GM23338 (cell line): ENCODE measurements around the gene TSC22D2. TPM values are rescaled to one million over a fixed set of nuclear protein-coding genes. Genes with fewer than 3 reads are reported as not detected.

ENCODE experiments used
- ATAC-seq: fragments of 200-7000 bp; cut with Tn5 transposase; 3 replicates; pipeline ENCODE4 v1.9.1; 2020
- DNase-seq: peaks from one replicate; pipeline ENCODE4 v3.0.0-alpha.2; 2015; ENCODE audit warnings: low spot score
- H2AFZ ChIP-seq: fragments of 200-600 bp; sonication (generic); 2 replicates; pipeline ENCODE4 v1.8.0; 2016; ENCODE audit warnings: antibody characterized with exemption, mild to moderate bottlenecking, moderate library complexity
- H3F3A ChIP-seq: fragments of 200-600 bp; sonication (generic); replicated peaks from 2 replicates; pipeline ENCODE4 v1.8.0; 2017; ENCODE audit warnings: antibody characterized with exemption, mixed run types, low read depth
- H3K27ac ChIP-seq: fragments of 200-600 bp; sonication (generic); 2 replicates; pipeline ENCODE4 v1.6.1; 2016; ENCODE audit warnings: low read depth
- H3K27me3 ChIP-seq: fragments of 200-600 bp; sonication (generic); 2 replicates; pipeline ENCODE4 v1.8.0; 2016; ENCODE audit warnings: mild to moderate bottlenecking, mixed run types, moderate library complexity; ENCODE audit not compliant: insufficient read depth
- H3K36me3 ChIP-seq: fragments of 200-600 bp; sonication (generic); 2 replicates; pipeline ENCODE4 v1.8.0; 2016; ENCODE audit warnings: mild to moderate bottlenecking; ENCODE audit not compliant: insufficient read depth
- H3K4me1 ChIP-seq: fragments of 200-600 bp; sonication (generic); 2 replicates; pipeline ENCODE4 v1.8.0; 2016; ENCODE audit warnings: mild to moderate bottlenecking, moderate library complexity; ENCODE audit not compliant: insufficient read depth
- H3K4me2 ChIP-seq: fragments of 200-600 bp; sonication (generic); 2 replicates; pipeline ENCODE4 v1.7.1; 2017; ENCODE audit warnings: mixed run types
- H3K4me3 ChIP-seq: fragments of 200-600 bp; sonication (generic); 2 replicates; pipeline ENCODE4 v1.6.1; 2016; ENCODE audit warnings: mixed run types
- H3K79me2 ChIP-seq: fragments of 200-600 bp; sonication (generic); replicated peaks from 2 replicates; pipeline ENCODE4 v1.8.0; 2017; ENCODE audit warnings: mild to moderate bottlenecking; ENCODE audit not compliant: insufficient read depth
- H3K9me2 ChIP-seq: fragments of 200-600 bp; sonication (generic); 2 replicates; pipeline ENCODE4 v1.8.0; 2017; ENCODE audit not compliant: insufficient read depth
- H4K20me1 ChIP-seq: fragments of 200-600 bp; sonication (generic); replicated peaks from 2 replicates; pipeline ENCODE4 v1.8.0; 2017; ENCODE audit warnings: mild to moderate bottlenecking; ENCODE audit not compliant: insufficient read depth
- H3K27ac Mint-ChIP-seq: 2 replicates; pipeline ENCODE4 v1.8.0; 2020; ENCODE audit warnings: inconsistent platforms, mild to moderate bottlenecking, moderate library complexity, mixed read lengths
- H3K27me3 Mint-ChIP-seq: 3 replicates; pipeline ENCODE4 v1.8.0; 2022; ENCODE audit warnings: low read depth, mild to moderate bottlenecking, moderate library complexity, mixed read lengths, inconsistent platforms; ENCODE audit not compliant: insufficient read depth, poor library complexity
- H3K36me3 Mint-ChIP-seq: 3 replicates; pipeline ENCODE4 v1.8.0; 2021; ENCODE audit warnings: low read depth, mild to moderate bottlenecking, inconsistent platforms, moderate library complexity, mixed read lengths
- H3K4me1 Mint-ChIP-seq: 3 replicates; pipeline ENCODE4 v1.8.0; 2020; ENCODE audit warnings: mild to moderate bottlenecking, inconsistent platforms, mixed read lengths
- H3K4me3 Mint-ChIP-seq: 3 replicates; pipeline ENCODE4 v1.8.0; 2021; ENCODE audit warnings: moderate library complexity, mild to moderate bottlenecking, inconsistent platforms, mixed read lengths
- H3K9me3 Mint-ChIP-seq: 3 replicates; pipeline ENCODE4 v1.8.0; 2020; ENCODE audit warnings: moderate library complexity, mild to moderate bottlenecking, inconsistent platforms, mixed read lengths
- CREB1 ChIP-seq: fragments of 250-450 bp; sonication (Bioruptor Pico); IDR thresholded peaks from 2 replicates; pipeline ENCODE4 v1.5.0; 2020; ENCODE audit warnings: low read depth, mild to moderate bottlenecking, moderate library complexity
- CTCF ChIP-seq, 2 experiments: fragments of 200-600 bp in 1 of 2; sonication (generic) in 1 of 2; conservative IDR thresholded peaks; 2 replicates each; pipeline versions ENCODE4 v1.5.1 to v1.6.1; 2016 to 2017; ENCODE audit warnings: antibody characterized with exemption in 2 of 2, low read depth in 2 of 2, mild to moderate bottlenecking in 2 of 2, moderate library complexity in 1 of 2
- ETS1 ChIP-seq: IDR thresholded peaks from 2 replicates; pipeline ENCODE4 v1.6.1; 2016; ENCODE audit warnings: antibody characterized with exemption
- EZH2 ChIP-seq: fragments of 200-600 bp; sonication (generic); IDR thresholded peaks from one replicate; pipeline ENCODE4 v1.8.0; 2017; ENCODE audit warnings: antibody characterized with exemption, mild to moderate bottlenecking, low read depth; ENCODE audit not compliant: unreplicated experiment
- EZH2phosphoT487 ChIP-seq: fragments of 200-600 bp; sonication (generic); IDR thresholded peaks from one replicate; pipeline ENCODE4 v1.8.1; 2018; ENCODE audit warnings: antibody characterized with exemption; ENCODE audit not compliant: unreplicated experiment
- JUNB ChIP-seq: IDR thresholded peaks from one replicate; pipeline ENCODE4 v1.6.1; 2016; ENCODE audit warnings: antibody characterized with exemption; ENCODE audit not compliant: unreplicated experiment
- NANOG ChIP-seq: IDR thresholded peaks from 2 replicates; pipeline ENCODE4 v1.6.1; 2016; ENCODE audit warnings: antibody characterized with exemption, borderline replicate concordance
- POLR2AphosphoS5 ChIP-seq: IDR thresholded peaks from 2 replicates; pipeline ENCODE4 v1.6.1; 2016; ENCODE audit warnings: antibody characterized with exemption, low read depth
- REST ChIP-seq: IDR thresholded peaks from one replicate; pipeline ENCODE4 v1.6.1; 2018; ENCODE audit warnings: antibody characterized with exemption; ENCODE audit not compliant: unreplicated experiment
- STAT1 ChIP-seq: IDR thresholded peaks from one replicate; pipeline ENCODE4 v1.6.1; 2016; ENCODE audit warnings: antibody characterized with exemption; ENCODE audit not compliant: unreplicated experiment
- ZNF114 ChIP-seq: fragments of 250-450 bp; sonication (Bioruptor Pico); IDR thresholded peaks from 2 replicates; pipeline ENCODE4 v1.5.0; 2020; ENCODE audit warnings: mild to moderate bottlenecking, moderate library complexity
- ZNF331 ChIP-seq: fragments of 250-450 bp; sonication (Bioruptor Pico); IDR thresholded peaks from 2 replicates; pipeline ENCODE4 v1.5.0; 2020; ENCODE audit warnings: low read depth, mild to moderate bottlenecking, moderate library complexity
- ZNF462 ChIP-seq: fragments of 250-450 bp; sonication (Bioruptor Pico); IDR thresholded peaks from 2 replicates; pipeline ENCODE4 v1.5.0; 2020; ENCODE audit warnings: mild to moderate bottlenecking, moderate library complexity
- polyA plus RNA-seq: library from polyadenylated mRNA; unstranded; fragments of >200 nt; fragmentation: Nextera tagmentation; extraction: Ambion mirVana; gene quantifications from 2 replicates; pipeline ENCODE4 v1.2.1, GENCODE V29; 2016
- total RNA-seq: library from RNA; depleted of rRNA; stranded (reverse); fragments of >200 nt; shearing (Covaris generic); gene quantifications from 2 replicates; pipeline ENCODE4 v1.2.3, GENCODE V29; 2014

The TSC22D2 gene
- total and polyA plus RNA-seq, 2 experiments from 2014 or later = 18.6 to 34.2 TPM

GRCh38 chr3:150377601-150378300 lies 30.3 kb upstream of the TSC22D2 start:
- H3K27ac Mint-ChIP-seq = no peak overlapping the region
- Histone ChIP-seq H3K27ac (no peak overlapping the region; the same call in 1 of the 2 replicates), H3K79me2 (no peaks in the 10 kb centered on the region), H3K4me3 (no peak overlapping the region), H3K4me2 (no peak overlapping the region), H2AFZ (peak overlapping the region; percentile 80; the same call in 1 of the 2 replicates), H3K4me1 (peaks cover 12% of the 10 kb centered on the region; the same call in 1 of the 2 replicates), H3K9me2 (peaks cover 5% of the 10 kb centered on the region; the same call in 1 of the 2 replicates), H3K27me3 (no peaks in the 10 kb centered on the region), H4K20me1 (no peaks in the 10 kb centered on the region), H3K36me3 (no peaks in the 10 kb centered on the region), H3F3A (no peaks in the 10 kb centered on the region)
- DNase-seq = no peak
- H3K9me3 Mint-ChIP-seq = peaks cover 3% of the 10 kb centered on the region; the same call in 2 of the 3 replicates
- H3K36me3 Mint-ChIP-seq = peaks cover 3% of the 10 kb centered on the region; the same call in 2 of the 3 replicates
- ATAC-seq = no peak
- H3K4me1 Mint-ChIP-seq = peaks cover 33% of the 10 kb centered on the region
- H3K27me3 Mint-ChIP-seq = peaks cover 2% of the 10 kb centered on the region
- H3K4me3 Mint-ChIP-seq = no peak overlapping the region
- TF ChIP-seq EZH2 (no peak), CREB1 (CRISPR knock-in tag) (no peak), REST (no peak), NANOG (no peak), ETS1 (no peak), CTCF (conservative IDR thresholded peaks at IDR 0.05; ENCODE audit: low read depth in 2 of 2) (no peak), STAT1 (no peak), ZNF114 (CRISPR knock-in tag) (no peak), JUNB (no peak), EZH2phosphoT487 (no peak), ZNF331 (CRISPR knock-in tag) (no peak), ZNF462 (CRISPR knock-in tag) (no peak), POLR2AphosphoS5 (no peak)
